Islet precursor cell (in vitro differentiated cells): Measurements from ENCODE around the gene EXOSC2.
"Not testable (repeated sequence)": the region's sequence is repeated elsewhere in the genome, so short reads cannot be mapped to it uniquely, and the experiment has no call there.

ENCODE experiments used
- DNase-seq: peaks from one replicate; pipeline ENCODE4 v3.0.0-alpha.2; 2018

The EXOSC2 gene

DNA sequence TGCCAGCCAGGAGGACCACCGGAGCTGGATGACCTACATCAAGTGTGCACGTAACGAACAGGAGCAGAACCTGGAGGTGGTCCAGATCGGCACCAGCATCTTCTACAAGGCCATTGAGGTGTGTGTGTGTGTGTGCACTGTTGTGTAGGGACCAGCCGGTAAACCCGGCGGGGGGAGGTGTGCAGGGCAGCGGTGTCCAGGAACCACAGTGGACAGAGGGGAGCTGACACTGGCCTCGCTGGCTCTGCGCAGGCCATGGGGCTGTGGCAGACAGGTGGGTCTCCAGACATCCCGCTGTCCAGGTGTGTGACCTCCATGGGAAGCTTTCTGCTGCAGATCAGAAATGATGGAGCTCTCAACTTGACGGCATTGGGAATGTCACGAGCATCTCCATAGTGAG is 25.4 kb upstream of the EXOSC2 start:
- DNase-seq, result no peak

- no peak for DNase-seq
Observed at GRCh38 chr9:130668659-130669058, 24.9 kb upstream of the EXOSC2 start.

- DNase-seq, result no peak
Observed at GRCh38 chr9:130669965-130670364, 23.6 kb upstream of the EXOSC2 start.

DNA sequence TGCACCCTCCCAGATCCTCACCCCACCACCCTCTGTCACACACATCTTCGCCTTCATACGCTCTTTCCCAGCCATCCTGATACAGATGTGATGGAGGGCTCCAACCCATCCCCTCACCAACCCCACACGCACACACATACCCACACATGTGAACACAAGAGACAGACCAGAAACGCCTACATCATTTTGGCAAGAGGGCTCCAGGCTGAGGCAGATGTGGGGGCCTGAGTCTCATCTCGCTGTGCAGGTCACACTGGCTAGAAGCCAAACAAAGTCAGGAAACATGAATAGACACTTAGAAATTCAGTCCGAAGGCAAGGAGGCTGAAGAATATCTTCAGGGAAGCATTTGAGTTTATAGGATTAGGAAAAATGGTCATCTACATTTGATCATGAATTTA is 22.9 kb upstream of the EXOSC2 start:
- DNase-seq, result no peak

DNA sequence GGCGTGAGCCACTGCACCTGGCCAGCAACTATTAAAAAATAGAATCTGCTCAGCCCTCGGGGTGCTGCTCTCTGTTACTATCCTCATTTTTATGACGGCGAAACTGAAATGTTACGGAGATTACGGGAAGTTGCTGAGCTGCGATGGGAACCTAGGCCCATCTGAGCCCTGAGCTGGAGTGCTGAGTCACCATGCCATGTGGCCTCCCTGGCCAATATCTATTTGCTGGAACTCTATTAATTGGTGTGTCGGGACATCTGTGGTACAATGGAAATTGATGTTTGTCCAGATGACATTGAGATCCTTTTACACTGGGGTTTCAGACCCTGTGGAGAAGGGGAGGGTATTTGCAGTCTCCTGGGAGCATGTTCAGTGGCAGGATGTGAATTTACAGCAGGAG is 21.1 kb upstream of the EXOSC2 start:
- DNase-seq, result no peak

DNA sequence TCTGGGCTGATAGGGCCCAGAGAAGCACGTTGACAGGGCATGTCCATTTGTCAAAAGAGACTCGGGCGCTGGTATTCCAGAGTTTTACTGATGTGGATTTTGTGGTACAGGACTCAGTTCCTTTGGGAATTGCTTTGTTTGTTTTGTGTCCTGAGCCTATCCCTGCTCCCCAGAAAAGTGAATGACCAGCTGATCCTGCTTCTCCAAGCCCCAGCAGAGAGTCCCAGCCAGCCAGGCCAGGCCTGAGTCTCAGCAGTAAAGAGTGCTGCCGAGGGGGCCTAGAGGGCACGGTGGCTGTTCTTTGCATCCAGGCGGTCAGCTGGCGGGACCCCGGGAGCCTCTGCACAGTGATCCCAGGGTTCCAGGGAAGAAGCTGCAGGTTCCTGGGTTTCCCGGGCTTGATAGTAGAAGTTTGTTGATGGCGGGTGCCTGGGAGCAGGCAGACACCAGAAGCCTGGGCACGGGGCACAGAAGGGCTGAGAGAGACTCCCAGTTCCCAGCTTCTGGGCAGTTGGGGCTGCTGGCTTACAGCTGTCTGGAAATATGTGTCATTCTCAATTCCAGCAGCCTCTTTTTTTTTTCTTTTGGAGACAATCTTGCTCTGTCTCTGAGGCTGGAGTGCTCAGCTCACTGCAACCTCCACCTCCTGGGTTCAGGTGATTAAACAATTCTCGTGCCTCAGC is 20.5 kb upstream of the EXOSC2 start:
- DNase-seq, result no peak

- no peak for DNase-seq
Observed at GRCh38 chr9:130675396-130675795, 18.2 kb upstream of the EXOSC2 start.

- DNase-seq, result no peak
Observed at GRCh38 chr9:130677252-130677651, 16.3 kb upstream of the EXOSC2 start.

DNA sequence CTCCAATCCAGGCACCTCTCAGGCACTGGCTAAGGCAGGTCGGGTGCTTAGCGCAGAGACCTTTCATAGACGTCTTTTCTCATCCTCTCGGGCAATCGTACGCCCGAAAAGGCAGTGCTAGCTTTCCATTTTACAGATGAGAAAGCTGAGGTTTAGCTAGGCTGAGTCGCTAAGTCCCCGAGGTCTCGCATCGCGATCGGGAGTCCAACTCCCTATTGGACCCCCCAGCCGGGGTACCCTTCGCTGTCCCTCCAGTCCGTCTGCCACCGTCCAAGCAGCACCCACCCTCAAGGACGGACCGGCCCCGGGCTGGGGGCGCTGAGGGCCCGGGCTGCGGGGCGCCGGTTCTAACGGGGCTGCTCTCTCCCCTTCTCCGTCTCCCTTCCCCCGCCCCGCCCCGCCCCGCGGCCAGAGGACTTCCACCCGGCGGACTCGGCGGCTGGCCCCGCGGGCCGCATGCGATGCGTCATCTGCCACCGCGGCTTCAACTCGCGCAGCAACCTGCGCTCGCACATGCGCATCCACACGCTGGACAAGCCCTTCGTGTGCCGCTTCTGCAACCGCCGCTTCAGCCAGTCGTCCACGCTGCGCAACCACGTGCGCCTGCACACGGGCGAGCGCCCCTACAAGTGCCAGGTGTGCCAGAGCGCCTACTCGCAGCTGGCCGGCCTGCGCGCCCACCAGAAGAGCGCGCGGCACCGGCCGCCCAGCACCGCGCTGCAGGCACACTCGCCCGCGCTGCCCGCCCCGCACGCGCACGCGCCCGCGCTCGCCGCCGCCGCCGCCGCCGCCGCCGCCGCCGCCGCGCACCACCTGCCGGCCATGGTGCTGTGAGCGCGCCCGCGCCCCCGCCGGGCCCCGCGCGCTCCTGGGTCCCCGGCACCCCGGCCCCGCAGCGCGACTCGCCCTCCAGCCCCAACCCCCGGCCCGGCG is 12.5 kb upstream of the EXOSC2 start:
- peak; percentile 94 for DNase-seq

GRCh38 chr9:130681769-130682420 is 11.7 kb upstream of the EXOSC2 start:
- no peak for DNase-seq

DNA sequence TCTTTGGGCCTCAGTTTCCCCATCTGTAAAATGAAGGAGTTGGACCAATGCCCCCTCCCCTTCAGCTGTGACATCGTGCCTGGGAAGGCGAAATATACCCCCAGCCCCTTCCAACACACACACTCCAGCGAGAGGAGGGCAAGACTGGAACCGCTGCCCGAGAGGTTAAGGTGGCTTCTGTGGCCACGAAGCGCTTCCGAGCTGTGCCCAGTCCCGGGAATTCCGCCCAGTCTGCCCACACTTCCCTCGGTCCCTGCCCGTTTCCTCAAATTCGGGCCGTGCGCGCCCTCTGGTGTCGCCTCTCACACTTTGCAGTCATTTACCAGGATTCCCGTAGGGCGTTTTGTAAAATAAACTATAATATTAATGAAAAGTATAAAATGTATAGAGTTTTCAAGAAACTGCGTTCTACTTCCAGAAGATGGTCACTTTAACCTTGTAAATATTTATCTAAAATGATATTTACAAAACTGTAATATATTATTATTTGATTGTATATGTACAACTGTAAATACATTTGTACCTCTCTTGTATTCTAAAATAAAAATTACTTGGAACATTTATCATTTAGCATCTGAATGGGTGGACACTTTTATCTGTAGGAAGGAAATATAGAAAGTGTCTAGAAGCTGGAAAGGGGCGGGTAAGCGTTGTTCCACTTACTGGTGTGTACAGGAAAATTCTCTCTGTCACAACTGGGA is 11.0 kb upstream of the EXOSC2 start:
- peak; percentile 79 for DNase-seq

GRCh38 chr9:130685104-130685503 is 8.5 kb upstream of the EXOSC2 start:
- no peak for DNase-seq

DNA sequence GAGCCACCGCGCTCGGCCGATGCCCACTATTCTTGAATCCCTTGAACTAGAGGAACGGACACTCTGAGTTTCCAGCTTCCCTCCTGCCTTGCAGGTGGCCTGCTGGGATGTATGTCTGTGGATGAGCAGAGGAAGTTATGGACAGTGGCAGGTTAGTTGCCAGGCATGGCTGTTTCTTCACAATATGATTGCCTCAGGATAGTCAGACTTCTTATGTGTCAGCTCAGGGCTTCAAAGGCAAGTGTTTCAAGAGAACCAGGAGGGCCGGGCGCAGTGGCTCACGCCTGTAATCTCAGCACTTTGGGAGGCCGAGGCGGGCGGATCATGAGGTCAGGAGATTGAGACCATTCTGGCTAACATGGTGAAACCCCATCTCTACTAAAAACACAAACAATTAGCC is 7.6 kb upstream of the EXOSC2 start:
- not testable (repeated sequence) for DNase-seq

GRCh38 chr9:130687615-130688014 is 6.0 kb upstream of the EXOSC2 start:
- DNase-seq, result no peak

GRCh38 chr9:130688072-130688471 is 5.5 kb upstream of the EXOSC2 start:
- no peak for DNase-seq

DNA sequence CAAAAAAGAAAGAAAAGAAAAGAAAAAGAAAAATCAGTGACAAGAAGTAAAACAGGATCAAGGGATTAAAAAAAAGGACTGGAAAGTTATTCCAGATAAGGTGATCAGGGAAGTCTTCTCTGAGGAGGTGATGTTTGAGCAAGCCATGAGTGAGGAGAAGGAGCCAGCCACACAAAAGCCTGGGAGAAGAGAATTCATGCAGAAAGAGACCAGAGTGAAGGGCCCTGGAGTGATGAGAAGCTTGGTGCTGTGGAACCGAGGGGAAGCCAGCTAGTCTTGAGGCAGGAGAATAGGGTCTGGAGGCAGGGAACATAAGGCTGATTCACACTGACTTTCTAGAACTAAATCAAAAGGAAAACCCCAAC is 4.0 kb upstream of the EXOSC2 start:
- DNase-seq, result no peak

DNA sequence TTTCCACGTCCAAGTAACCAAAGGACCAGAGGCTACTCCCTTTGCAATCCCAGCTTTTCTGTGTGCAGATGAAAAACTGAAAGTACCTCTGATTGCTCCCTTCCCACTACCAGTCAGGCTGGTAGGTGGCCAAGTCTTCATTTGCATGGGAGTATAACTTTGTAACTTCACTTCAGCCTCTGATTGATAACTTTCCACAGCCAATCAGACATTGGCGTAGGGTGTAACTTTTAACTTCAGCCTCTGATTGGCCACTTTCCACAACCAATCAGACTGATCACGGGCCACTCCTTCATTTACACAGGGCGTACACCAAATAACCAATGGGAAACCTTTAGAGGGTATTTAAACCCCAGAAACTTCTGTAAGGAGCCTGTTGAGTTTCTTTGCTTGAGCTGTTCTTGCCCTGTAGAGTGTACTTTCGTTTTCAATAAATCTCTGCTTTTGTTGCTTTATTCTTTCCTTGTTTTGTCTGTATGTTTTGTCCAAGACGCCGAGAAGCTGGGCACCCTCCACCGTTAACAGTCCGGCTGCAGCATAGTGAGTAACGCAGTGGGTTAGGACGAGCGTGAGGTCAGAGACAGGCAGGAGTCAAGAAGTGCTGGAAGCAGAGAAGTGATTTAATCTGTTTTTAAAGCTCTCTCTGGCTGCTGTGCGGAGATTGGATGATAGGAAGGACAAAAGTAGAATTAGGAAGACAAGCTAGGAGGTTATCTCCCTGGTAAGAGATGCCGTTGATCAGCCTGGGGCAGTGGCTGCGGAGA is 3.5 kb upstream of the EXOSC2 start:
- DNase-seq, result peak; percentile 62

DNA sequence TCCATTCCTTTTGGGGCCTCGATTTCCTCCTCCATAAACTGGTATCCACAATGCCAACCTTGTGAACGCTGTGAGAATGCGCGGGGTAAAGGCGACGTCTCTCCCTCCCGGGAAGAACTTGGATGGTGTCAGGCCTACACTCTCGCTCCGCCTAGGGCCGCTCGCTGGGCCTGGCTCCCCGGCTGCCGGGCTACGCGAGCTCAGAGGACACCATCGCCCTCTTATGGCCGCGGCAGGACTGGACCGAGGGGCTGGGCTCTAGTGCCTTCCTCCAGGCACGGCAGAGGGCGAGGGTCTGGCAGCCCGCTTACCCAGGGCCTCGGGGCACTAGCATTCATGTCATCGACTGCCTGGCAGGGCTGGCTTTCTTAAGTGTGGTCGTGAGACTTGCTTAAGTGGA is 1.3 kb upstream of the EXOSC2 start:
- peak; percentile 96 for DNase-seq

DNA sequence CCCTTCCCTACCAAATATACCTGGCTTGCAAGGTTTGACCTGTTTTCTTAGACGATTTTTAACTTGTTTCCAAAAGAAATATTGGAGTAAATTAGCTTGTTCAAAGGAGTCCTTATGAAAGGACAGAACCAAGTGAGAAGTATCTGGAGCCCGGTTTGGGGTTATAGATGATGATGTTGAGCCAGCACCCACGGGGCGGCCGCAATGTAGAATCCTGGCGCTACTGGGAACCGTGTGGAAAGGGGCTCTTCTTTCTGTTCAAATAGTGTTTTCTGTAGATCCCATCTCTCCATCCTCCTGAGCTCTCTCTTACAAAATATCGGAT is 517 bp upstream of the EXOSC2 start:
- DNase-seq, result no peak

- DNase-seq, result no peak
Observed at GRCh38 chr9:130694205-130694604, 625 bp downstream of the EXOSC2 start.

DNA sequence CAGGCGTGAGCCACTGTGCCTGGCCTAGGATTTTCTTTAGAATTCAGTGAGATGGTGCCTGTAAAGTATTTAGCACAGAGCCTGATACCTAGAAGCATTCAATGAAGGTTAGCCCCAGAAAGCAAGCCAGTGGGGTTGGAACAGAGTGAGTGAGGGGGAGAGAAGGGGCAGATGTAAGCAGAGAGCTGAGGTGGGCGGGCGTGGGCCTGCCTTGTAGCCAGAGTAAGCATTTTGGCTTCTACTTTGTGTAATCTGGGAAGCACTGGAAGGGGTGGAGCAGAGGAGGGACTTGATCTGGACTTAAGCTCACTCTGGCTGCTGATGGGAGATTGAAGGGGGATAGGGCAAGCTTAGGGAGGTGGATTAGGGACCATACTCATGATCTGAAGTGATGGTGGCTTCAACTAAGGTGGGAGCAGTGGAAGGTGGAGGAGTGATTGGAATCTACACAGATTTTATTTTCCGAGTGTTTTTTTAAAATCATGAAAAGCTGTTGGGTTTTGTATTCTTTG is 2.6 kb downstream of the EXOSC2 start:
- DNase-seq, result no peak

DNA sequence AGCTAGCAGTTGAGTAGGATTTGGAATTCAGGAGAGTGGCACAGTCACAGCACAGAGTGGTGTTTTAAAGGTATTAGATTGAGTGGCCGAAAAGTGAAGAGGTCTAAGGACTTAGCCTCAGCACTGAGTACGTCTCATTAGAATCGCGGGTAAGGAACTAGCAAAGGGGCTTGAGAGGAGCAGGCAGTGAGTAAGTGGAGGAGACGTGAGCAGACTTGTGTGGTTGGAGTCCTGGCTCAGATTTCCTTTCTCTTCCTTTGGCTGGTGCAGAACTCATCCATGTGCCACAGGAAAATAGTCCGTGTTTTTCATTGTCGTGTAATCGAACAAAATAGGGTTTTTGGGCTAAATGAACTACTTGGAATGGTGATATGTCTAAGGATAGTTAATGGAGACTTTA is 3.4 kb downstream of the EXOSC2 start:
- no peak for DNase-seq
